Stimulated activated CD8-positive, alpha-beta memory T cell treated with anti-CD3 and anti-CD28 coated beads, Interleukin-7, amount 100 ng/mL, for 1 hour (primary cell): ENCODE data around the gene RPAP3.

Experiments used
- DNase-seq, 2 donors: peaks; one replicate each; pipeline ENCODE4 v3.0.0-alpha.2; 2020; ENCODE audit warnings: low read depth in 2 of 2

RPAP3 gene

DNA sequence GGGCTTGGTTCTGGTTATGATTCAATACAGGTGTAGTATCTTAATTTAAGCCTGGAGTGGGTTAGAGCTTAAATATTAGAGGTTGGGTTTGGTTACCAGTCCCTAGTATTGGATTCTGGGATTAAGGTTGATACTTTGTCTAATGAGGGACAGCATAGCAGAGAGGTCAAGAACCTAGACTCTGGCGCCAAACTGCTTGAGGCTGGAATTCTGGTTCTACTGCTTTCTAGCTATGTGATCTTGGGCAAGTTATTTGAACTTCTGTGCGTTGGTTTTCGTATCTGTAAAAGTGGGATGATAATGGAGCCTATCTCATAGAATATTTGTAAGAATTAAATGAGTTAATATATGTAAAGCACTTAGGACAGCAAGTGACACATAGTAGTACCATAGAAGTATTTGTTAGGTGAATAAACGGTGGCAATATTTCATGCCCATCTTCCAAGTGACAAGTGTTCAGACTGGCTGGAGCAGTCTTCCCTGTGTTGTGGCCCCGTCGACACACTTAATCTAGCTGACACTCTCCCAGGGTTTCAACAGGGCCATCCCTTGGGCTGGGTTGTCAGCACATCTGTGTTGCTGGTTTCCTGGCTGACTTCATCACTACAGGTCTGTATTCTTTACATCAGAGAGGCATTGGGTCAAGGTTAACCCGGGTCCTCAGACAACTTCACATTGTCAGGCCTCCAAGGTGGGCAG is 16.5 kb upstream of the RPAP3 start:
- DNase-seq, result no peak

DNA sequence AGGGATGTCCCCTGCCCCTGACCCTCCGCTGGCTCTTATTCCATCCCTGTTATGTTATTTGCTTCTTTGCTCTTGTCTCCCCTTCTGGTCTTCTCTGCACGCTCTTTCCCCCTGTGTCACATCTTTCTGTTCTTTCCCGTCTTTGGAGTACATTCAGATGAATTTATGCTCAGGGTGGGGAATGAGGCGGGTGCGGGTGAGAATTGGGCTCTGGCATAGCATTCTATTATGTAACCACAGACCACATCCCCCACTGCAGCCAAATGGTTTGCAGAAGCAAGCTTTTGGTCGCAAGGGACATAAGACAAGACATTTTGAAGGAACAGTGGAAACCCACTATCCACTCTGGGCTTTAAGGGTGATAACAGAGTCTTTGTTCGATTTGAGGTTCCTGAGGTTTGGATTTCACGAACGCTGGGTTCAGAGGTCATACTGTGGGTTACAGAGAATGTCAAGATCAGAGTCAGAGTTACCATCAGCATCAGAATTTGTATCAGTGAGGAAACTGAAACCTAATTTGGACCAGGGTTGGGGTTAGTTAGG is 15.7 kb upstream of the RPAP3 start:
- DNase-seq, result no peak

DNA sequence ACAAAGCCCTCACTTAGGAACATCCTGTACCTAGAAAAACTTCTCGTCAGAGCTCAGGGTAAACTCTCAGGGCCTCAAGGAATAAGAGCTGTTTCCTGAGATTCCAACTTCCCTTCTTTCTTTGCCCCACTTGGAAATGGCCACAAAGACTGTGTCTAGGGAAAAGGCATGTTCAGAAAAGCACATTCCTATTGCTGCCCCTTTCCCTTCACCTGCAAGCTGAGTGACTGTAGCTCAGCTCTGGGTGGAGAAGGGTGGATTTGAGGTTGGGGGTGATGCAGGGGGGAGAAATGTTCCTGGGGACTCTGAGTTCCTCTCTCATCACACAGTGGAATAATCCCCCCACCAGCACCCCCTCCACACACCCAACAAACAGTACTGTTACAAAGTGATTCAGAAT is 12.7 kb upstream of the RPAP3 start:
- DNase-seq, result no peak

DNA sequence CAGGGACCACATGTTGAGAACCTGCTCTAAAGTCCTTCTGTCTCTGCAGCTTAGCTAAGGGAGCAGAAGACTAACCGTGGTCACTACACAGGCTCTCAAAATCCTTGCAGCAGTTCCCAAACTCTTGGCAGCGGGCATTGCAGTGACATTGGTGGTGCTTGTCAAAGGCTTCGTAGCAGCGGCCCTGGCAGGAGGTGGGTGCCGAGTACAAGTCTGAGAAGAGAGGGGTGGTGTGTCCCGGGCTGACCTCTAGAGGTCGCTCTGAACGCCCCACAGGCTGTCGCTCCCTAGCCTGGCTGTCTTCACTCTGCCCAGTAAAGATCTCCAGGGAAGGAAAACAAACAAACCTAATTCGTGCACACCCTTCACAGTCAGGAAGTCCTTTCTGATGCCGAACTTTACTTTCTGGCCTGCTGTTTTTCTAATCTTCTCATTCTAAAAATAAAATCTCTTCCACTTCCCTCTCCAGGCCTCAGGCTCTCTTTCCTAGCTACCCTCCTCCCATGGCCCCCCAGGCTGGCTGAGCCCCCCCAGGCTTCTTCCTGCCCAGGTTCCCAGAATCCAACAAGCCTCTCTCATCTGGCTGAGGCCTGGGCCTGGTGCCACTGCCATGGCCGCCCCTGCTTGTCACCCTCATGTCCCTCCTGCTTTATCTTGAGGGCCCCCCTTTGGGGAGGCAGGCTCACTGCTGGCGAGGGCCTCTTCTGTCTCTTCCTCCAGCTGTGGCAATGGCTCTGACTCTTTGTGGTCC is 11.8 kb upstream of the RPAP3 start:
- no peak for DNase-seq

DNA sequence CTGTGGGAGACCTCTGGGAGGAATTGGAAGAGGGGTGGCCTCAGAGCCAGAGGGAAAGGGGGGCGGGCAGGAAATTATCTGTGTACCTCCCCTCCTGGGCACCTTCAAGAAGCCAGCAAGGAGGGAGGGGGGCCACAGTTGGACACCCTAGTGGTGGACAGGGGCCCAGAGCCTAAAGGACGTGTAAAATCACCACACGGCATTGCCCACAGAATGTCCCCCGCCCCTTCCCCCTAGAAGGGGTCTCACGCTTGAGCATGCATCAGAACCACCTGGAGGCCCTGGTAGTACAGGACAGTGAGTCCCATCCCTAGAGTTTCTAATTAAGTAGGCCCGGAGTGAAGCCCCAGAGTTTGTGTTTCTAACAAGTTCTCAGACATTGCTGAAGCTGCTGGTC is 11.2 kb upstream of the RPAP3 start:
- DNase-seq, result no peak

DNA sequence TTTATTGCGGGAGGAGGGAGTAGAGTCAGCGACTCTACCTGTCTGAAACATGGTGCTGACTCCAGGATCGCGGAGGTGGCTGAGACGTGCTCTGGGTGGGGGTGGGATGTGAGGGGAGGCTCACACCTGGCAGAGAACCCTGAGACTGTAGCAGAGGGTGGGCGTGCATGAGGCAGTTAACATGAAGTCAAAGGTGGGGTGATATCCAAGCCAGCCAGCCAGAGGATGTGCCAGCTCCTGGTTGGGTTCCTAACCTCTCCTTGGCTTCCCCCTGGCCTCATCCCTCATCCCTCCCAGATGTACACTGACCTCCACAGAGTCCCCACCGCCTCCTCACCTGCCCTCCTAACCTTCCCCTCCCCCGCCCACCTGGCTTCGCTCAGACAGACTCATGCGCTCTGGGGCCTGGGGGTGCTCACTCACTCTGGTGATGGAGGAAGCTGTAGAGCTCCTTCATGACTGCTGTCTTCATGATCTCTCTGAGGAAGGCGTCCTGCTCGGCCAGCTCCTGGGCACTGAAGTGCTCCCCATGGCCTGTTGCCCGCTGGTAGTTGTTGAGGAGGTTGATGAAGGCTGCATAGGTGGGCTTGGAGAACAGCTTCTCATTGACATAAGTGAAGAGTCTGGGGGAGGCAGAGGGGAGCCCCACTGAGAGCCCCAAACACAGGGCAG is 10.2 kb upstream of the RPAP3 start:
- DNase-seq, result no peak

DNA sequence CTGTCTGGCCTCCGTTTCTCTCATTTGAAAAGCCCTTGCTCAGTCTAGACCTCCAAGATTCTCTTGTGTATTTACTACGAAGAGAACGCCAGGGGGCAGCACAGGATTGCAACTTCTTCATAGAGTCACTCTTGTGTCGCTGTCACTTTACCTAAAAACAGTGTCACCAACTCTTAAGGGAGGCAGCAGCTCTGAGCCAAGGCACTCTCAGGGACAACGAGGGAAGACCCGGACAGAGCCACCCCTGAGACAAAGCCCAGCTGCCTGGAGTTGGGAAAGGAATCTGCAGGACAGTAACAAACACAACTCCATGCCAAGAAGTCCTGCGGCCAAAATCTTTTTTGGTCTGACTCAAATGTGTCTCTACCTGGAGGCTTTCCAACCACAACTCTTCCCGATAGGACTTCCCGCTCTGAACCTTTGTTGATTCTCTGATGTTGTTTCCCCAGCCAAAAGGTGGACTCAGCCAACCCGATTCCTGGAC is 9.6 kb upstream of the RPAP3 start:
- peak; percentile 61 to 64 for DNase-seq

DNA sequence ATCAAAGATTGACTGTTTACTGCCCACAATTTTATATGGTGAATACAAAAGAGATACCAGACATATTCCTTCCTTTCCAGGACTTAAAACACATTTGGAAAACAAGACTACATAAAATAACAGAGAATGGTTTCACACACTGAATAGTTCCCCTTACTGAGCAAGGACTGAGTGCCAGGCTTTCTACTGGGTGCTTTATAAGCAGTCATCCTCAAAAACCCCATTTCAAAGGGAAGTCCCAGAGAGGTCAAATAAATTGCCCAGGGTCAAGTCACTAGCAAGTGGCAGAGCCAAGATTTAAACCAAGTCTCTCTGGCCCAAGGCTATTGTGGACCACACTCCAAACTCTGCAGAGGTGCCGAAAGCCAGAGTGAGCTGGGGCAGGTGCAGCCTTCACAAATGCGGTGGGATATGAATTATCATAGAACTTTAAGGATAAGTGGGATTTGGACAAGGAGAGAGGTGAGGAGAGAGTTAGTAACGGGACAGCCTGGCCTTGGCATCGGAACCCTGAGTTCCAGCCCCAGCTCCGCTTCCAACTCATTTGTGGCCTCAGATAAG is 9.1 kb upstream of the RPAP3 start:
- no peak for DNase-seq

DNA sequence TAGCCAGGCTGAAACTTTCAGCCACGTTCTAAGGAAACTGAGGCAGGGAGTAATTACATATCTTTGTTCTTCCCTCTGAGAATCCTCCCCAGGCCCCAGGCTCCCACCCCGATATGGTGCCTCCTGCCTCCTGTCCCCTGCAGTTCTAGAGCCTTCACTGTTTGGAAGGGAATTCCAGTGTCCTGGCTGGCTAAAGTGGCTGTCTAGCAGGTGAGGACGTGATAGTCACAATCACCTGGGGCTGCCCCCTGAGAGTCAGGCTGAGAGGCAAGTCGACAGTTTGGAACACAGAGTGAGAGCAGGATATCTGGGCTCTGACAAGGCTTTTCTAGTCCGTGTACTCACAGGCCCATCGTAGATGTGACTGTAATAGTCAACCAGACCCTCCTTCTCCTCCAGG is 6.3 kb upstream of the RPAP3 start:
- no peak for DNase-seq

DNA sequence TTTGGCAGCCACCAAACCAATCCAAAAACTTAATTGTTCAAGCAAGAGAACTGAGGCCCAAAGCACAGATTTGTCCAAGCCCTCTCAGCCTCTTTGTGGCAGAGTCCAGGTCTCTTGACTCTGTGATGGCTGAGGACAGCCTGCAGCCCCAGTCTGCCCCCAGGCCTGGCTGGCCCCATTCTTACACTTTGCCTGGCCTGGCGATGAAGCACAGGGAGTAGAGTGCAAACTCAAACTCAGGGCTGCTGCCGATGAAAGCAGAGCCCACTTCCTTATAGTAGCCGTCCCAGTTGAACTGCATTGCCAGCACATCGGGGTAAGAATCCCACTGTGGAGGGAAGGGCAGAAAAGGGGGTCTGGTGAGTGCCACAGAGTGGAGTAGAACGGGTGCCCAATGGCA is 5.6 kb upstream of the RPAP3 start:
- no peak for DNase-seq

DNA sequence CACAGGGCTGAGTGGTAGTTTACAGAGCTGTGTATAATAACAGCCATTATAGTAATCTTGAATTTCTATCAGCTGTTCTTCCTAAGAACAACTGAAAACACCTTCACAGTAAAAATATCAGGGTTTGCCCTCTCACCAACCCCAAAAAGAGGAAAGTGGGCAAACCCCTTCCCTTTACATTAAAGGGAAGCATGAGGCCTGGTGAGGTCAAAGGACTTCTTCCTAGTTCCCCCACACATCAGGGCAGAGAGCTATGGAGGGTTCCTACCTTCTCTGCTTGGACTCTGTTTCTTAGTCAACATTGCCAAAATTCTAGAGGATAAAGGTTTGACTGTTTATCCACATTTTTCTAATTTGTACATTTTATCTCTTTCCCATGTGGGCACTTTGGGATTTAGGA is 4.4 kb upstream of the RPAP3 start:
- DNase-seq, result no peak

DNA sequence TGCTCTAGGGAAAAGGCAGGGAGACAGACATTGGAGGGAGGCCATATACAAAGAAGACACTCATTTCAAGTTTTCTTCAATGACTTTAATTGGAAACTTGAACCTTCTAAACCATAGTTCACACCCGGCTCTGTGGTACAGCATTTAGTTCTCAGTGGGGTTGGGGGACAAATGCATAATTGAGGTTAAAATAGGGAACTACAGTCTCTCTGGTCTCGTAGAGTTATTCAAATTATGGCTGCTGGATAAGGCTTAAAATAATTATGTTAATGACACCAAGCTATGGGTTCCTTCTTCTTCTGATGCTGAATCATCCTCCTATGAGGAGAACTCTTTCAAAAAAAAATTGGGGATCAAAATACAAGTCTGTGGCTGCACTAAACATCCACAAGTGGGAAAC is 3.8 kb upstream of the RPAP3 start:
- no peak for DNase-seq

DNA sequence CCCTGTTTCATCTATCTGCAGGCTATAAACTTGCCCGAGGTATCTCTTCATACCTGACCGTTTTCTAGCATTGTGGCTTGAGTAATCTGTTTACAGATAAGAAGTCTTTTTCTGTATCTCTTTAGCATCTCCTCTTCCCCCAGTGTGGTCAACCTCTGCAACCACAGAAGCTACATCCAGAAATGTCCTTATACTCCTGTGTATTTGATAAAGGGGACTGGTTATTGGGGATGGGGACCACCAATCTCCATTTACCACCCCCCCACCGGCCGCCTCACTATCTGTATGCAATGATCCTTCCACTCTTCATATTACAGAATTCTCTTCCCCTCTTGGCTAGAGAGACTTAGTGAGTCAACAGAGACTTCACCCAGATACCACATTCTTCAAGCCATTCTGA is 3.4 kb upstream of the RPAP3 start:
- DNase-seq, result no peak

DNA sequence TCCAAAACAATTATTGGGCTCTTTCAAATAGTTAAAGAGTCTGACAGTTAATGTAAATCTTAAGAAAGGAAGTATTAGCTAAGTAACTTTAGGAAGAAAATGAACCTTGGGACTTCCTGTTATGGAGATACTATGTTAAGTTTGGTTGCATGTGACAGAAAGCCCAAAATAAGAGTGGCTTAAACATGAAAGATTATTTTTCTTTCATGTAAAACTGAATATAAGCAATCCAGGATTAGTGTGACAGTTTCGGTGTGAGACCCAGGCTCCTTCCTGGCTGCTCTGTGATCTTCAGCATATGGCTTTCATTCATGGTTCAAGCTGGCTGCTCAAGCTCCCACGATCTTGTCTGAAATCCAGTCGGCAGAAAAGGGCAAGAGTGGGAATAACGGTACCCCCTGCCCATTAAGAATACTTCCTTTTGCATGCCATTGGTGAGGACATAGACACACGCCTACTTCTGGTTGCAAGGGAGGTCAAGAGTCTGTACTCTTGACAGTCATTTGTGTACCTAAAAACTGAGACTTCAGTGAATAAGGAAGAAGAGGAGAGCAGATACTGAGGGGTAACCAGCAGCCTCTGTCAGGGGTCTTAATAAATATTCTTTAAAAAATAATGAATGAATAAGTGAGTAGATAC is 2.2 kb upstream of the RPAP3 start:
- DNase-seq, result no peak

DNA sequence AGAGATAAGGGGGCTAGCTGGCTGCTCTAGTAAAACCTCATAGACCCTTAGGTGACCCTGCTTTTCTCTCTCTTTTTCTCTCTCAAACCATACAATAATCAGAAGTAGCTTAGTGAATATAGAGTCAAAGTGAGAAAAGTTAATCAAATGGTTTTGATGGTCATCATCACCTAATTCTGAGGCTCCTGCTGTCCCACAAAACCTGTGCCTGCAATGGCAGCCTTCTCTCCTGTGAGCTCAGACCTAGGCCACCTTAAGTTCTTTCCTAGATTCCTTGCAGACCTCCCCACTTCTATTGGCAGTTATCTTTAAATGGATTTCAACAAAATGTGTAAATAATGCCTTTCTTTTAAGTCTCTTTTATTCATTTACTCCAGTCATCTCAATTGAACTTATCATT is 1.5 kb upstream of the RPAP3 start:
- no peak for DNase-seq

DNA sequence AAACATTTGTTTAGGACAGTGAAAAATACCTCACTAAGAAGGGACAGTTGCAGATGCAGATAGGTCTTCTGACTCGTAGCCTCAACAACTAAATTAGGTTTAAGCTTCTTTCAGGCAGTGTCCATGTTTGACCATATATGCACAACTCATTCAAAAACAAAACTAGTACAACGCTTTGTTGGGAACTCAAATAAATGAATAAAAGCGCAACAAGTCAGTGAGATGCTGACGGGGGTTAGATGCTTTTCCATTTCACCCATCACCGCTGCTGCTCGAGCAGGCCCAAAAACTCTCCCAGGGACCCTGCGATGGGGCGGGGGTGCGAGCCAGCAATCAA is 633 bp downstream of the RPAP3 start:
- no peak for DNase-seq

DNA sequence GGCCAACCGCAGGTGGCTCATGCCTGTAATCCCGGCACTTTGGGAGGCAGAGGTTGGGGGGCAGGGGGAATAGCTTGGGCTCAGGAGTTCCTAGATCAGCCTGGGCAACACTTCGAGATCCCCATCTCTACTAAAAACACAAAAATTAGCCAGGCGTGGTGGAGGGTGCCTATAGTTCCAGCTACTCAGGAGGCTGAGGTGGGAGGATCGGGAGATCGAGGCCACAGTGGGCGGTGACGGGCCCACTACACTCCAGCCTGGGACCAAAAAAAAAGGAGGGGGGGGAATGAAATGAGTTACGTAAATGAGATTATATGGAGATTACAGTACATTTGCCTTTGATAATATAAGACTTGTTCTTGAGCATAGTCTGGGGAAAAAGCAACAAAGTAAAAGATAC is 1.1 kb downstream of the RPAP3 start:
- no peak for DNase-seq

DNA sequence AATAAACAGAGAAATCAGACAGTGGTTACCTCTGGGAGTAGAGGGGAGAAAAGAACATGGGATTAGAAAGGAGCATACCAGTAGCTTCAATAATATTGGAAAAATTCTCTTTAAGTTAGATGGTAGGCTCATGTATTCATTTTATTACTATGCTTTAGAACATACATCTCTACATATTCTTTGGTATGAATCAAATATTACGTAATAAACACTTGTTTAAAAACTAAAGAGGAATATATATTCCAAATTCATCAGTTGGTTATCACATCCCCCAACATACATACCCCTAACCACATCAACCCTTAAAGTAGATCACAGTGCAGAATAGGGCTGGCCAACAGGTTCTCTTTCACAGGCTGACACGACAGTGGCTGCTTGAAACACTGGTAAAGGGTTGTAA is 5.6 kb downstream of the RPAP3 start:
- no peak for DNase-seq

DNA sequence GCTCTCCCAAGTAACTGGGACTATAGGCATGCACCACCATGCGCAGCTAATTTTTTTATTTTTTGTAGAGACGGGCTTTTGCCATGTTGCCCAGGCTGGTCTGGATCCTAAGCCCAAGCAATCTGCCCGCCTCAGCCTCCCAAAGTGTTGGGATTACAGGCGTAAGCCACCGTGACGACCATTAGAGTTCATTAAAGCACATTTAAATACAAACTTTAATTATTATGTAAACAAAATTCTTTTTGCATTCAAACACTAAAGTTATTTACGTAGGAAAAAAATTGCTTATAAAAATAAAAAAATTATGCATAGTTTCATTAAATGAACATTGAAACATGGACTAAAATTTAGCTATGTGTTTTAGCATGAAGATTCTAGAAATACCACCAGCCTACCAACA is 7.2 kb downstream of the RPAP3 start:
- no peak for DNase-seq

DNA sequence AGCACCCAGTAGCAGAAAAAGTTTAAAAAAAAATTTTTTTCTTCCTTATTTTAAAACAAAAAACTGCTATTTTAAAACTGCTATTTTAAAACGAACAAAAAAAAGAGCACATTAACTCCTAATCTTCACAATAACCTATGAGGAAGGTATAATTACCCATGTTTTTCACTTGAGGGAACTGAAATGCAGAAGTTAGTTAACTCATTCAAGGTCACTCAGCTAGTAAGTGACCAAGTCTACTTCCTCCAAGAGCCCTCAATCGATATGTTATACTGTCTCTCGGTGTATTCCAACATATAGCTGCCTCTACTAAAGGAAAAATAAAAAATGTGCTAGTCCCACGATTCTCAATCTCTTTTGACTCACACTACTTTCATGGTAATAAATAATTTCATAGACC is 7.8 kb downstream of the RPAP3 start:
- DNase-seq, result no peak

DNA sequence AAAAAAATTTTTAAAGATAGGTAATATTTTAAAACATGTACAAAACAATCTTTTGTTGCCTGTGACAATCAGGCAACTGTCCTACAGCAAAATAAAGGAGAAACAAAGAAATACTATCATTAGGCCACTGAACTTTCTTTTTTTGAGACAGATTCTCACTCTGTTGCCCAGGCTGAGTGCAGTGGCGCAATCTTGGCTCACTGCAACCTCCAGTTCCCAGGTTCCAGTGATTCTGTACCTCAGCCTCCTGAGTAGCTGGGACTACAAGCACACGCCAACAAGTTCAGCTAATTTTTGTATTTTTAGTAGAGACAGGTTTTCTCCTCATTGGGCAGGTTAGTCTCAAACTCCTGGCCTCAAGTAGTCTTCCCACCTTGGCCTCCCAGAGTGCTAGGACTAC is 16.6 kb downstream of the RPAP3 start:
- no peak for DNase-seq

DNA sequence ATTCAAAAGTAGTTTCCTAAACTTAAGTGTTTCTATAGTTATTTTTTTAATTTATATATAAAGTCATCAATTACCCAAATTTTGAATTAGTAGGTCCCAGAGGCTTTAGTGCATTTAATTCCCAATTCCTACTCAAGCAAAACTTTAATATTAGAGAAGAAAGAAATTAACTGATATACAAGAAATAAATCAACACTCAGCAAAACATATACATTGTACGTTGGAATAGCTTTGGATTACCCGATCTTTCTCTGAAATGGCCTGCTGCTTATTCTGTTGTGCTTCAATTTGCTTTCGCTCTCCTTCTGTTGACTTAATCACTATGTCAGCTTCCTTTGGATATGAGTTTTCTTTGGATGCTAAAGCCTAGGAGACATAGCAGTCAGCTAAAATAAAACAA is 18.2 kb downstream of the RPAP3 start:
- DNase-seq, result no peak
